GM23338 (cell line): Measurements from ENCODE around the gene WWC1. TPM values are rescaled to one million over a fixed set of nuclear protein-coding genes. Genes with fewer than 3 reads are reported as not detected.

ENCODE experiments used
- ATAC-seq: fragments of 200-7000 bp; cut with Tn5 transposase; 3 replicates; pipeline ENCODE4 v1.9.1; 2020
- DNase-seq: peaks from one replicate; pipeline ENCODE4 v3.0.0-alpha.2; 2015; ENCODE audit warnings: low spot score
- H2AFZ ChIP-seq: fragments of 200-600 bp; sonication (generic); 2 replicates; pipeline ENCODE4 v1.8.0; 2016; ENCODE audit warnings: antibody characterized with exemption, mild to moderate bottlenecking, moderate library complexity
- H3F3A ChIP-seq: fragments of 200-600 bp; sonication (generic); replicated peaks from 2 replicates; pipeline ENCODE4 v1.8.0; 2017; ENCODE audit warnings: antibody characterized with exemption, mixed run types, low read depth
- H3K27ac ChIP-seq: fragments of 200-600 bp; sonication (generic); 2 replicates; pipeline ENCODE4 v1.6.1; 2016; ENCODE audit warnings: low read depth
- H3K27me3 ChIP-seq: fragments of 200-600 bp; sonication (generic); 2 replicates; pipeline ENCODE4 v1.8.0; 2016; ENCODE audit warnings: mild to moderate bottlenecking, mixed run types, moderate library complexity; ENCODE audit not compliant: insufficient read depth
- H3K36me3 ChIP-seq: fragments of 200-600 bp; sonication (generic); 2 replicates; pipeline ENCODE4 v1.8.0; 2016; ENCODE audit warnings: mild to moderate bottlenecking; ENCODE audit not compliant: insufficient read depth
- H3K4me1 ChIP-seq: fragments of 200-600 bp; sonication (generic); 2 replicates; pipeline ENCODE4 v1.8.0; 2016; ENCODE audit warnings: mild to moderate bottlenecking, moderate library complexity; ENCODE audit not compliant: insufficient read depth
- H3K4me2 ChIP-seq: fragments of 200-600 bp; sonication (generic); 2 replicates; pipeline ENCODE4 v1.7.1; 2017; ENCODE audit warnings: mixed run types
- H3K4me3 ChIP-seq: fragments of 200-600 bp; sonication (generic); 2 replicates; pipeline ENCODE4 v1.6.1; 2016; ENCODE audit warnings: mixed run types
- H3K79me2 ChIP-seq: fragments of 200-600 bp; sonication (generic); replicated peaks from 2 replicates; pipeline ENCODE4 v1.8.0; 2017; ENCODE audit warnings: mild to moderate bottlenecking; ENCODE audit not compliant: insufficient read depth
- H3K9me2 ChIP-seq: fragments of 200-600 bp; sonication (generic); 2 replicates; pipeline ENCODE4 v1.8.0; 2017; ENCODE audit not compliant: insufficient read depth
- H4K20me1 ChIP-seq: fragments of 200-600 bp; sonication (generic); replicated peaks from 2 replicates; pipeline ENCODE4 v1.8.0; 2017; ENCODE audit warnings: mild to moderate bottlenecking; ENCODE audit not compliant: insufficient read depth
- H3K27ac Mint-ChIP-seq: 2 replicates; pipeline ENCODE4 v1.8.0; 2020; ENCODE audit warnings: inconsistent platforms, mild to moderate bottlenecking, moderate library complexity, mixed read lengths
- H3K27me3 Mint-ChIP-seq: 3 replicates; pipeline ENCODE4 v1.8.0; 2022; ENCODE audit warnings: low read depth, mild to moderate bottlenecking, moderate library complexity, mixed read lengths, inconsistent platforms; ENCODE audit not compliant: insufficient read depth, poor library complexity
- H3K36me3 Mint-ChIP-seq: 3 replicates; pipeline ENCODE4 v1.8.0; 2021; ENCODE audit warnings: low read depth, mild to moderate bottlenecking, inconsistent platforms, moderate library complexity, mixed read lengths
- H3K4me1 Mint-ChIP-seq: 3 replicates; pipeline ENCODE4 v1.8.0; 2020; ENCODE audit warnings: mild to moderate bottlenecking, inconsistent platforms, mixed read lengths
- H3K4me3 Mint-ChIP-seq: 3 replicates; pipeline ENCODE4 v1.8.0; 2021; ENCODE audit warnings: moderate library complexity, mild to moderate bottlenecking, inconsistent platforms, mixed read lengths
- H3K9me3 Mint-ChIP-seq: 3 replicates; pipeline ENCODE4 v1.8.0; 2020; ENCODE audit warnings: moderate library complexity, mild to moderate bottlenecking, inconsistent platforms, mixed read lengths
- CREB1 ChIP-seq: fragments of 250-450 bp; sonication (Bioruptor Pico); IDR thresholded peaks from 2 replicates; pipeline ENCODE4 v1.5.0; 2020; ENCODE audit warnings: low read depth, mild to moderate bottlenecking, moderate library complexity
- ETS1 ChIP-seq: IDR thresholded peaks from 2 replicates; pipeline ENCODE4 v1.6.1; 2016; ENCODE audit warnings: antibody characterized with exemption
- EZH2 ChIP-seq: fragments of 200-600 bp; sonication (generic); IDR thresholded peaks from one replicate; pipeline ENCODE4 v1.8.0; 2017; ENCODE audit warnings: antibody characterized with exemption, mild to moderate bottlenecking, low read depth; ENCODE audit not compliant: unreplicated experiment
- EZH2phosphoT487 ChIP-seq: fragments of 200-600 bp; sonication (generic); IDR thresholded peaks from one replicate; pipeline ENCODE4 v1.8.1; 2018; ENCODE audit warnings: antibody characterized with exemption; ENCODE audit not compliant: unreplicated experiment
- JUNB ChIP-seq: IDR thresholded peaks from one replicate; pipeline ENCODE4 v1.6.1; 2016; ENCODE audit warnings: antibody characterized with exemption; ENCODE audit not compliant: unreplicated experiment
- POLR2AphosphoS5 ChIP-seq: IDR thresholded peaks from 2 replicates; pipeline ENCODE4 v1.6.1; 2016; ENCODE audit warnings: antibody characterized with exemption, low read depth
- REST ChIP-seq: IDR thresholded peaks from one replicate; pipeline ENCODE4 v1.6.1; 2018; ENCODE audit warnings: antibody characterized with exemption; ENCODE audit not compliant: unreplicated experiment
- STAT1 ChIP-seq: IDR thresholded peaks from one replicate; pipeline ENCODE4 v1.6.1; 2016; ENCODE audit warnings: antibody characterized with exemption; ENCODE audit not compliant: unreplicated experiment
- ZNF114 ChIP-seq: fragments of 250-450 bp; sonication (Bioruptor Pico); IDR thresholded peaks from 2 replicates; pipeline ENCODE4 v1.5.0; 2020; ENCODE audit warnings: mild to moderate bottlenecking, moderate library complexity
- ZNF331 ChIP-seq: fragments of 250-450 bp; sonication (Bioruptor Pico); IDR thresholded peaks from 2 replicates; pipeline ENCODE4 v1.5.0; 2020; ENCODE audit warnings: low read depth, mild to moderate bottlenecking, moderate library complexity
- ZNF462 ChIP-seq: fragments of 250-450 bp; sonication (Bioruptor Pico); IDR thresholded peaks from 2 replicates; pipeline ENCODE4 v1.5.0; 2020; ENCODE audit warnings: mild to moderate bottlenecking, moderate library complexity
- polyA plus RNA-seq: library from polyadenylated mRNA; unstranded; fragments of >200 nt; fragmentation: Nextera tagmentation; extraction: Ambion mirVana; gene quantifications from 2 replicates; pipeline ENCODE4 v1.2.1, GENCODE V29; 2016
- total RNA-seq: library from RNA; depleted of rRNA; stranded (reverse); fragments of >200 nt; shearing (Covaris generic); gene quantifications from 2 replicates; pipeline ENCODE4 v1.2.3, GENCODE V29; 2014

The WWC1 gene
- total and polyA plus RNA-seq, 2 experiments from 2014 or later: 25.4 to 27.8 TPM

- H3K27me3 Mint-ChIP-seq: peaks cover 18% of the 10 kb centered on the region
- peaks cover 10% of the 10 kb centered on the region for H3K27me3 ChIP-seq
- H3K4me3 ChIP-seq: no peak overlapping the region
- ATAC-seq (no peak), DNase-seq (no peak)
- peaks cover 36% of the 10 kb centered on the region for H3K4me1 ChIP-seq
- H3K9me3 Mint-ChIP-seq: no peaks in the 10 kb centered on the region
- no peak overlapping the region for H3K4me3 Mint-ChIP-seq
- H3K4me1 Mint-ChIP-seq: peaks cover 44% of the 10 kb centered on the region
- no peak overlapping the region for H3K27ac Mint-ChIP-seq
- peaks cover 65% of the 10 kb centered on the region for H3K79me2 ChIP-seq
- H3K27ac ChIP-seq: no peak overlapping the region
- H3K36me3 Mint-ChIP-seq: no peaks in the 10 kb centered on the region; the same call in 2 of the 3 replicates
- H3F3A ChIP-seq: 0 out of 2 replicates have a peak, but pooled peaks cover 8% of the 10 kb centered on the region
- no peak overlapping the region for H2AFZ ChIP-seq
- H3K4me2 ChIP-seq: no peak overlapping the region
- no peaks in the 10 kb centered on the region for H3K36me3 ChIP-seq
- no peak for TF ChIP-seq REST
- no peak for TF ChIP-seq ZNF114 (CRISPR knock-in tag)
- TF ChIP-seq ZNF462 (CRISPR knock-in tag): no peak
- TF ChIP-seq ETS1: no peak
- no peak for TF ChIP-seq ZNF331 (CRISPR knock-in tag)
- no peak for TF ChIP-seq CREB1 (CRISPR knock-in tag)
- TF ChIP-seq POLR2AphosphoS5: no peak
- no peak for TF ChIP-seq EZH2phosphoT487
- TF ChIP-seq STAT1: no peak
- TF ChIP-seq JUNB: no peak
- no peak for TF ChIP-seq EZH2
- peaks cover 49% of the 10 kb centered on the region for H4K20me1 ChIP-seq
- H3K9me2 ChIP-seq: peaks cover 8% of the 10 kb centered on the region; the same call in 1 of the 2 replicates
These were observed 12.9 kb downstream of the WWC1 start for GRCh38 chr5:168304349-168304748.
